WTC11 (cell line): ENCODE results near the gene STAC. TPM values are rescaled to one million over a fixed set of nuclear protein-coding genes. Genes with fewer than 3 reads are reported as not detected.

Experiments
- ATAC-seq: fragments of 200-7000 bp; cut with Tn5 transposase; 2 replicates; pipeline ENCODE4 v1.10.0; 2021; ENCODE audit warnings: mild to moderate bottlenecking, moderate library complexity
- Bru-seq: library from RNA; stranded (reverse); fragments of 400-500 nt; gene quantifications from one replicate; lab custom pipeline; 2021; lab: Mats Ljungman, UMichigan
- CTCF ChIA-PET: fragments of 300-600 bp; sonication (Branson Sonifier 250); formaldehyde crosslinking; loops from one replicate; lab custom pipeline; 2021; ENCODE audit warnings: antibody characterized with exemption; lab: Charles Lee
- POLR2A ChIA-PET: fragments of 350-600 bp; sonication (Branson Sonifier 250); formaldehyde crosslinking; loops from one replicate; lab custom pipeline; 2021; ENCODE audit warnings: antibody characterized with exemption; lab: Charles Lee
- DNase-seq: peaks from one replicate; pipeline ENCODE4 v3.0.0; 2021; ENCODE audit warnings: low spot score
- H3K27ac Mint-ChIP-seq: 2 replicates; pipeline ENCODE4 v1.8.0; 2021; ENCODE audit warnings: mixed read lengths
- H3K27me3 Mint-ChIP-seq: 2 replicates; pipeline ENCODE4 v1.8.0; 2021; ENCODE audit warnings: low read depth, mild to moderate bottlenecking, moderate library complexity, mixed read lengths
- H3K36me3 Mint-ChIP-seq: 2 replicates; pipeline ENCODE4 v1.8.0; 2021; ENCODE audit warnings: mixed read lengths
- H3K4me1 Mint-ChIP-seq: 2 replicates; pipeline ENCODE4 v1.8.0; 2022; ENCODE audit warnings: mixed read lengths
- H3K4me3 Mint-ChIP-seq: 2 replicates; pipeline ENCODE4 v1.8.0; 2021; ENCODE audit warnings: mild to moderate bottlenecking, moderate library complexity, mixed read lengths
- H3K9me3 Mint-ChIP-seq: 2 replicates; pipeline ENCODE4 v1.8.0; 2021; ENCODE audit warnings: mixed read lengths
- CREM ChIP-seq: sonication (generic); formaldehyde crosslinking; IDR thresholded peaks from 2 replicates; pipeline ENCODE4 v1.8.1; 2022; ENCODE audit warnings: mild to moderate bottlenecking, missing genetic modification reagents, moderate library complexity
- ETV6 ChIP-seq: sonication (generic); formaldehyde crosslinking; IDR thresholded peaks from 2 replicates; pipeline ENCODE4 v1.8.1; 2022; ENCODE audit warnings: mild to moderate bottlenecking, missing genetic modification reagents
- GTF2I ChIP-seq: fragments of 250-450 bp; sonication (Bioruptor Pico); conservative IDR thresholded peaks from 2 replicates; pipeline ENCODE4 v1.4.0; 2021; ENCODE audit warnings: mild to moderate bottlenecking
- JAZF1 ChIP-seq: fragments of 250-450 bp; sonication (Bioruptor Pico); IDR thresholded peaks from 2 replicates; pipeline ENCODE4 v1.9.0; 2021; ENCODE audit warnings: moderate library complexity, mild to moderate bottlenecking, inconsistent platforms
- MYBL2 ChIP-seq: sonication (generic); formaldehyde crosslinking; IDR thresholded peaks from 2 replicates; pipeline ENCODE4 v1.8.1; 2023; ENCODE audit warnings: mild to moderate bottlenecking, moderate library complexity, missing genetic modification reagents
- PRRX2 ChIP-seq: fragments of 250-450 bp; sonication (Bioruptor Pico); IDR thresholded peaks from 2 replicates; pipeline ENCODE4 v1.8.0; 2021; ENCODE audit warnings: mild to moderate bottlenecking
- SOX15 ChIP-seq: fragments of 250-450 bp; sonication (Bioruptor Pico); IDR thresholded peaks from 2 replicates; pipeline ENCODE4 v1.9.0; 2021; ENCODE audit warnings: mild to moderate bottlenecking
- SP1 ChIP-seq: sonication (generic); formaldehyde crosslinking; conservative IDR thresholded peaks from 2 replicates; pipeline ENCODE4 v1.8.1; 2022; ENCODE audit warnings: missing genetic modification reagents
- ZNF138 ChIP-seq: sonication (generic); formaldehyde crosslinking; conservative IDR thresholded peaks from 2 replicates; pipeline ENCODE4 v1.8.1; 2022; ENCODE audit warnings: mild to moderate bottlenecking, moderate library complexity, missing genetic modification reagents
- ZNF317 ChIP-seq: sonication (generic); formaldehyde crosslinking; IDR thresholded peaks from 2 replicates; pipeline ENCODE4 v1.8.1; 2023; ENCODE audit warnings: low read depth, mild to moderate bottlenecking, moderate library complexity, missing genetic modification reagents, borderline replicate concordance
- ZNF423 ChIP-seq: fragments of 250-450 bp; sonication (Bioruptor Pico); IDR thresholded peaks from 2 replicates; pipeline ENCODE4 v2.1.2; 2022; ENCODE audit warnings: mild to moderate bottlenecking, moderate library complexity
- long read RNA-seq, 3 experiments: library from RNA in 1 of 3; library from capped mRNA in 1 of 3; library from polyadenylated mRNA in 1 of 3; unstranded in 2 of 3; stranded (forward) in 1 of 3; transcript quantifications; one replicate each; pipeline ENCODE4 v2.0.0, GENCODE V29; 2021
- total RNA-seq: library from RNA; stranded (reverse); gene quantifications from 3 replicates; pipeline ENCODE4 v1.2.3, GENCODE V29; 2021
- TF ChIP-seq, protein P1 (sequence below): sonication (generic); formaldehyde crosslinking; IDR thresholded peaks from 2 replicates; pipeline ENCODE4 v1.8.0; 2022; ENCODE audit warnings: missing genetic modification reagents
- TF ChIP-seq, protein P2 (sequence below): sonication (generic); formaldehyde crosslinking; IDR thresholded peaks from 2 replicates; pipeline ENCODE4 v1.8.0; 2022; ENCODE audit warnings: mild to moderate bottlenecking, missing genetic modification reagents
- TF ChIP-seq, protein P3 (sequence below): sonication (generic); formaldehyde crosslinking; IDR thresholded peaks from 2 replicates; pipeline ENCODE4 v1.8.0; 2022; ENCODE audit warnings: mild to moderate bottlenecking, missing genetic modification reagents
- TF ChIP-seq, protein P4 (sequence below): sonication (generic); formaldehyde crosslinking; IDR thresholded peaks from 2 replicates; pipeline ENCODE4 v1.8.1; 2022; ENCODE audit warnings: mild to moderate bottlenecking, moderate library complexity, missing genetic modification reagents
- TF ChIP-seq, protein P5 (sequence below): sonication (generic); formaldehyde crosslinking; IDR thresholded peaks from 2 replicates; pipeline ENCODE4 v1.8.1; 2022; ENCODE audit warnings: mild to moderate bottlenecking, missing genetic modification reagents, moderate library complexity, borderline replicate concordance
- TF ChIP-seq, protein P6 (sequence below): fragments of 250-450 bp; sonication (Bioruptor Pico); IDR thresholded peaks from 2 replicates; pipeline ENCODE4 v2.1.2; 2022; ENCODE audit warnings: mild to moderate bottlenecking, moderate library complexity
- TF ChIP-seq, protein P7 (sequence below): sonication (generic); formaldehyde crosslinking; IDR thresholded peaks from 2 replicates; pipeline ENCODE4 v1.8.0; 2023; ENCODE audit warnings: mild to moderate bottlenecking, missing genetic modification reagents
- TF ChIP-seq, protein P8 (sequence below): fragments of 250-450 bp; sonication (Bioruptor Pico); conservative IDR thresholded peaks from 2 replicates; pipeline ENCODE4 v1.9.0; 2021; ENCODE audit warnings: mild to moderate bottlenecking

The STAC gene, protein sequence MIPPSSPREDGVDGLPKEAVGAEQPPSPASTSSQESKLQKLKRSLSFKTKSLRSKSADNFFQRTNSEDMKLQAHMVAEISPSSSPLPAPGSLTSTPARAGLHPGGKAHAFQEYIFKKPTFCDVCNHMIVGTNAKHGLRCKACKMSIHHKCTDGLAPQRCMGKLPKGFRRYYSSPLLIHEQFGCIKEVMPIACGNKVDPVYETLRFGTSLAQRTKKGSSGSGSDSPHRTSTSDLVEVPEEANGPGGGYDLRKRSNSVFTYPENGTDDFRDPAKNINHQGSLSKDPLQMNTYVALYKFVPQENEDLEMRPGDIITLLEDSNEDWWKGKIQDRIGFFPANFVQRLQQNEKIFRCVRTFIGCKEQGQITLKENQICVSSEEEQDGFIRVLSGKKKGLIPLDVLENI
- total RNA-seq, result 5.5 to 6.4 TPM (median 5.6 TPM) in 3 replicates
- percentile 62 among the genes with signal in this experiment for Bru-seq, nascent RNA
- long read RNA-seq, experiment 1, transcript STAC-204 (9 exons, 1,366 nt), result minor isoform, 5 of 28 reads
- long read RNA-seq, experiment 1, transcript STAC-201 (11 exons, 3,227 nt), result major isoform, 7 of 28 reads
- long read RNA-seq, experiment 1, partial matches to known transcripts, result 6 of 28 reads
- long read RNA-seq, experiment 1, other reads (novel, unspliced or antisense), result 10 of 28 reads
- long read RNA-seq, experiment 2, transcript STAC-201 (11 exons, 3,227 nt), result major isoform, 5 of 14 reads
- long read RNA-seq, experiment 2, partial matches to known transcripts, result 0 of 14 reads
- long read RNA-seq, experiment 2, other reads (novel, unspliced or antisense), result 8 of 14 reads
- long read RNA-seq, experiment 3, partial matches to known transcripts, result 0 of 2 reads
- long read RNA-seq, experiment 3, other reads (novel, unspliced or antisense), result 1 of 2 reads

DNA sequence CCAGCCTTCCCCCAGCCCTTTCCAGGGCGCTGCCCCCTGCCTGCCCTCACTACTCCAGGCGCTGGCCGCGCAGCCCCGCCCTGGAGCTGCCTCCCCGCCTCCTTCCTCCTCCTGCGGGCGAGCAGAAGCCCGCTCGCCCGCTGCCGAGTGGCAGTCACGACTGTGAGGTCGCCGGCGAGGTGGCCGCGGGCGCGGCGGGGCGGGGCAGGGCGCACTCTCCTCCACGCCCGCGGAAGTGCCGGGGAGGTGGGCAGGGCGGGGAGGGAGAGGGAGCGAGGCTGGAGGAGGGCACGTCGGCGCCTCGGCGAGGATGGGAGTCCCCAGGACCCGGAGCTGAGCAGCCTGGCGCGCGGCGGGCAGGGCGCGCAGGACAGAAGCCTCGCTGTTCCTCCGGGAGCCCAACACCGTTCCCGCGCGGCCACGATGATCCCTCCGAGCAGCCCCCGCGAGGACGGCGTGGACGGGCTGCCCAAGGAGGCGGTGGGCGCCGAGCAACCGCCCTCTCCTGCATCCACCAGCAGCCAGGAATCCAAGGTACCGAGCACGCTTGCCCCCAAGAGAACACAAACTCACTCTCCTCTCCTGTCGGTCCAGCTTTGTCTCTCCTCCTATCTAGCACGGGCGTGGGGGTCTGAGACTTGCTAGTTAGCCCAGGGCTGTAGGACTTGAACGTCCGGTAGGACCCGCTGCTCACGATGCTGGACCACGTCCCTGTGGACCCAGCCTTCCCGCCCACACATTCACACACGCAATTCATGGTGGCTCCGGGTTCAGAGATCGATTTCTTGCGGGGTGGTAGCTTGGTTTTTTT is at the start of gene STAC:
Gene STAC (plus strand): TSS at position 284 of the 811 bp plus-strand sequence. CDS start 140 bp downstream, at position 424.
- DNase-seq (peak; percentile 63), ATAC-seq (peak; percentile 82)
- H3K4me1 Mint-ChIP-seq, result peaks cover 28% of the 10 kb centered on the region
- peak within 1 kb of the TSS; percentile 91 for H3K4me3 Mint-ChIP-seq
- ChIA-PET CTCF (interaction anchor here (1.0 to 1.3 kb wide), 4 partner anchors 11 to 320 kb away, joined by 3 to 4 read pairs (median 4); no protein-coding TSS in a partner anchor), POLR2A (interaction anchor here (0.6 to 2.1 kb wide), 2 partner anchors 17 to 115 kb away, joined by 4 to 7 read pairs; no protein-coding TSS in a partner anchor)
- peaks cover under 1% of the 10 kb centered on the region; the same call in 1 of the 2 replicates for H3K36me3 Mint-ChIP-seq
- no peaks in the 10 kb centered on the region for H3K9me3 Mint-ChIP-seq
- peaks cover 32% of the 10 kb centered on the region for H3K27me3 Mint-ChIP-seq
- H3K27ac Mint-ChIP-seq, result no peak within 1 kb of the TSS
- TF ChIP-seq, protein P1, sequence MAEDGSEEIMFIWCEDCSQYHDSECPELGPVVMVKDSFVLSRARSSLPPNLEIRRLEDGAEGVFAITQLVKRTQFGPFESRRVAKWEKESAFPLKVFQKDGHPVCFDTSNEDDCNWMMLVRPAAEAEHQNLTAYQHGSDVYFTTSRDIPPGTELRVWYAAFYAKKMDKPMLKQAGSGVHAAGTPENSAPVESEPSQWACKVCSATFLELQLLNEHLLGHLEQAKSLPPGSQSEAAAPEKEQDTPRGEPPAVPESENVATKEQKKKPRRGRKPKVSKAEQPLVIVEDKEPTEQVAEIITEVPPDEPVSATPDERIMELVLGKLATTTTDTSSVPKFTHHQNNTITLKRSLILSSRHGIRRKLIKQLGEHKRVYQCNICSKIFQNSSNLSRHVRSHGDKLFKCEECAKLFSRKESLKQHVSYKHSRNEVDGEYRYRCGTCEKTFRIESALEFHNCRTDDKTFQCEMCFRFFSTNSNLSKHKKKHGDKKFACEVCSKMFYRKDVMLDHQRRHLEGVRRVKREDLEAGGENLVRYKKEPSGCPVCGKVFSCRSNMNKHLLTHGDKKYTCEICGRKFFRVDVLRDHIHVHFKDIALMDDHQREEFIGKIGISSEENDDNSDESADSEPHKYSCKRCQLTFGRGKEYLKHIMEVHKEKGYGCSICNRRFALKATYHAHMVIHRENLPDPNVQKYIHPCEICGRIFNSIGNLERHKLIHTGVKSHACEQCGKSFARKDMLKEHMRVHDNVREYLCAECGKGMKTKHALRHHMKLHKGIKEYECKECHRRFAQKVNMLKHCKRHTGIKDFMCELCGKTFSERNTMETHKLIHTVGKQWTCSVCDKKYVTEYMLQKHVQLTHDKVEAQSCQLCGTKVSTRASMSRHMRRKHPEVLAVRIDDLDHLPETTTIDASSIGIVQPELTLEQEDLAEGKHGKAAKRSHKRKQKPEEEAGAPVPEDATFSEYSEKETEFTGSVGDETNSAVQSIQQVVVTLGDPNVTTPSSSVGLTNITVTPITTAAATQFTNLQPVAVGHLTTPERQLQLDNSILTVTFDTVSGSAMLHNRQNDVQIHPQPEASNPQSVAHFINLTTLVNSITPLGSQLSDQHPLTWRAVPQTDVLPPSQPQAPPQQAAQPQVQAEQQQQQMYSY (CRISPR knock-in tag), result 0 out of 2 replicates have a peak, but pooled peaks have one; percentile 31
- TF ChIP-seq MYBL2 (CRISPR knock-in tag), result no peak
- TF ChIP-seq, protein P2, sequence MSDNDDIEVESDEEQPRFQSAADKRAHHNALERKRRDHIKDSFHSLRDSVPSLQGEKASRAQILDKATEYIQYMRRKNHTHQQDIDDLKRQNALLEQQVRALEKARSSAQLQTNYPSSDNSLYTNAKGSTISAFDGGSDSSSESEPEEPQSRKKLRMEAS, result no peak; the same call in 1 of the 2 replicates
- TF ChIP-seq, protein P3, sequence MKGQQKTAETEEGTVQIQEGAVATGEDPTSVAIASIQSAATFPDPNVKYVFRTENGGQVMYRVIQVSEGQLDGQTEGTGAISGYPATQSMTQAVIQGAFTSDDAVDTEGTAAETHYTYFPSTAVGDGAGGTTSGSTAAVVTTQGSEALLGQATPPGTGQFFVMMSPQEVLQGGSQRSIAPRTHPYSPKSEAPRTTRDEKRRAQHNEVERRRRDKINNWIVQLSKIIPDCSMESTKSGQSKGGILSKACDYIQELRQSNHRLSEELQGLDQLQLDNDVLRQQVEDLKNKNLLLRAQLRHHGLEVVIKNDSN (CRISPR knock-in tag), result no peak
- TF ChIP-seq ZNF423, result no peak
- 0 out of 2 replicates have a peak, but pooled peaks have one; percentile 14 for TF ChIP-seq ZNF138 (CRISPR knock-in tag)
- TF ChIP-seq JAZF1, result no peak
- TF ChIP-seq, protein P4, sequence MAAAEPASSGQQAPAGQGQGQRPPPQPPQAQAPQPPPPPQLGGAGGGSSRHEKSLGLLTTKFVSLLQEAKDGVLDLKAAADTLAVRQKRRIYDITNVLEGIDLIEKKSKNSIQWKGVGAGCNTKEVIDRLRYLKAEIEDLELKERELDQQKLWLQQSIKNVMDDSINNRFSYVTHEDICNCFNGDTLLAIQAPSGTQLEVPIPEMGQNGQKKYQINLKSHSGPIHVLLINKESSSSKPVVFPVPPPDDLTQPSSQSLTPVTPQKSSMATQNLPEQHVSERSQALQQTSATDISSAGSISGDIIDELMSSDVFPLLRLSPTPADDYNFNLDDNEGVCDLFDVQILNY (CRISPR knock-in tag), result peak; percentile 59
- TF ChIP-seq ETV6 (CRISPR knock-in tag), result peak; percentile 50; the same call in 1 of the 2 replicates
- TF ChIP-seq ZNF317 (CRISPR knock-in tag), result 0 out of 2 replicates have a peak, but pooled peaks have one; percentile 21
- TF ChIP-seq, protein P5, sequence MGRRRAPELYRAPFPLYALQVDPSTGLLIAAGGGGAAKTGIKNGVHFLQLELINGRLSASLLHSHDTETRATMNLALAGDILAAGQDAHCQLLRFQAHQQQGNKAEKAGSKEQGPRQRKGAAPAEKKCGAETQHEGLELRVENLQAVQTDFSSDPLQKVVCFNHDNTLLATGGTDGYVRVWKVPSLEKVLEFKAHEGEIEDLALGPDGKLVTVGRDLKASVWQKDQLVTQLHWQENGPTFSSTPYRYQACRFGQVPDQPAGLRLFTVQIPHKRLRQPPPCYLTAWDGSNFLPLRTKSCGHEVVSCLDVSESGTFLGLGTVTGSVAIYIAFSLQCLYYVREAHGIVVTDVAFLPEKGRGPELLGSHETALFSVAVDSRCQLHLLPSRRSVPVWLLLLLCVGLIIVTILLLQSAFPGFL (CRISPR knock-in tag), result no peak
- no peak for TF ChIP-seq GTF2I (CRISPR knock-in tag)
- TF ChIP-seq, protein P6, sequence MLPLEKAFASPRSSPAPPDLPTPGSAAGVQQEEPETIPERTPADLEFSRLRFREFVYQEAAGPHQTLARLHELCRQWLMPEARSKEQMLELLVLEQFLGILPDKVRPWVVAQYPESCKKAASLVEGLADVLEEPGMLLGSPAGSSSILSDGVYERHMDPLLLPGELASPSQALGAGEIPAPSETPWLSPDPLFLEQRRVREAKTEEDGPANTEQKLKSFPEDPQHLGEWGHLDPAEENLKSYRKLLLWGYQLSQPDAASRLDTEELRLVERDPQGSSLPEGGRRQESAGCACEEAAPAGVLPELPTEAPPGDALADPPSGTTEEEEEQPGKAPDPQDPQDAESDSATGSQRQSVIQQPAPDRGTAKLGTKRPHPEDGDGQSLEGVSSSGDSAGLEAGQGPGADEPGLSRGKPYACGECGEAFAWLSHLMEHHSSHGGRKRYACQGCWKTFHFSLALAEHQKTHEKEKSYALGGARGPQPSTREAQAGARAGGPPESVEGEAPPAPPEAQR (CRISPR knock-in tag), result no peak
- no peak for TF ChIP-seq SOX15 (CRISPR knock-in tag)
- 0 out of 2 replicates have a peak, but pooled peaks have one; percentile 21 for TF ChIP-seq CREM (CRISPR knock-in tag)
- TF ChIP-seq, protein P7, sequence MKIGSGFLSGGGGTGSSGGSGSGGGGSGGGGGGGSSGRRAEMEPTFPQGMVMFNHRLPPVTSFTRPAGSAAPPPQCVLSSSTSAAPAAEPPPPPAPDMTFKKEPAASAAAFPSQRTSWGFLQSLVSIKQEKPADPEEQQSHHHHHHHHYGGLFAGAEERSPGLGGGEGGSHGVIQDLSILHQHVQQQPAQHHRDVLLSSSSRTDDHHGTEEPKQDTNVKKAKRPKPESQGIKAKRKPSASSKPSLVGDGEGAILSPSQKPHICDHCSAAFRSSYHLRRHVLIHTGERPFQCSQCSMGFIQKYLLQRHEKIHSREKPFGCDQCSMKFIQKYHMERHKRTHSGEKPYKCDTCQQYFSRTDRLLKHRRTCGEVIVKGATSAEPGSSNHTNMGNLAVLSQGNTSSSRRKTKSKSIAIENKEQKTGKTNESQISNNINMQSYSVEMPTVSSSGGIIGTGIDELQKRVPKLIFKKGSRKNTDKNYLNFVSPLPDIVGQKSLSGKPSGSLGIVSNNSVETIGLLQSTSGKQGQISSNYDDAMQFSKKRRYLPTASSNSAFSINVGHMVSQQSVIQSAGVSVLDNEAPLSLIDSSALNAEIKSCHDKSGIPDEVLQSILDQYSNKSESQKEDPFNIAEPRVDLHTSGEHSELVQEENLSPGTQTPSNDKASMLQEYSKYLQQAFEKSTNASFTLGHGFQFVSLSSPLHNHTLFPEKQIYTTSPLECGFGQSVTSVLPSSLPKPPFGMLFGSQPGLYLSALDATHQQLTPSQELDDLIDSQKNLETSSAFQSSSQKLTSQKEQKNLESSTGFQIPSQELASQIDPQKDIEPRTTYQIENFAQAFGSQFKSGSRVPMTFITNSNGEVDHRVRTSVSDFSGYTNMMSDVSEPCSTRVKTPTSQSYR (CRISPR knock-in tag), result peak; percentile 16; the same call in 1 of the 2 replicates
- 0 out of 2 replicates have a peak, but pooled peaks have one; percentile 38 for TF ChIP-seq SP1 (CRISPR knock-in tag)
- TF ChIP-seq, protein P8, sequence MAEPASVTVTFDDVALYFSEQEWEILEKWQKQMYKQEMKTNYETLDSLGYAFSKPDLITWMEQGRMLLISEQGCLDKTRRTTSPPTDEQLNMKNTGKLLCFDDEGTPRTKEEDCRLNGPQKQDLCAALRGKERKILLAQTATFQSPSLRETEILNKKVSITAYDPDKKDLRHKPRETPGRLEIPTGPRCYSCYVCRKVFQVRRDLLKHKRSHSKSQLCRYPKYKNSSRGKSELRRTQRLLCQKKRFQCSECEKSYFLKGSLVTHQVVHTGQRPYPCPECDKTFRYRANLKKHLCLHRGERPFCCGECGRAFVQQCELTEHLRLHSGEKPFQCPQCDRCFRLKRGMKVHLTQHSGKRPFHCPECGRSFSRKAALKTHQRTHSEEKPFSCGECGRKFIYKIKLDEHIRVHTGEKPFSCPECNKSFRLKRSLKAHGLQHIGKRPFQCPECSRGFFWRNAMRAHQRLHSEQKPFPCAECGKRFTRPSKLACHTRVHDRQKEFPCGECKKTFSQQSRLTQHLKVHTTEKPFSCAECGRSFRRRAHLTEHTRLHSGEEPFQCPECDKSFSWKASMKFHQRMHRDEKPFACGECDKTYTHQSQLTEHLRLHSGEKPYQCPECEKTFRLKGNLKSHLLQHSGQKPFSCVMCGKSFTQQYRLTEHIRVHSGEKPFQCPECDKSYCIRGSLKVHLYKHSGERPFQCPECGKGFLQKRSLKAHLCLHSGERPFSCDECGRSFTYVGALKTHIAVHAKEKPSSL (CRISPR knock-in tag), result no peak
- no peak for TF ChIP-seq PRRX2 (CRISPR knock-in tag)
